RWPE1 (cell line): ENCODE measurements around the gene KATNAL2.

Source experiments
- CTCF ChIA-PET: fragments of 350-600 bp; sonication (Branson Sonifier 250); formaldehyde crosslinking; extraction: SDS; loops from one replicate; lab custom pipeline; 2021; lab: Yijun Ruan, JAX
- POLR2A ChIA-PET: fragments of 400-600 bp; formaldehyde crosslinking; extraction: SDS; loops from one replicate; lab custom pipeline; 2020; ENCODE audit warnings: antibody characterized with exemption; ENCODE audit not compliant: low non-redundant PET; lab: Yijun Ruan, JAX
- DNase-seq: peaks from one replicate; pipeline ENCODE4 v3.0.0; 2012; ENCODE audit warnings: low spot score
- H3K27ac ChIP-seq: fragments of 450-650 bp; 2 replicates; pipeline ENCODE4 v1.5.1; 2017
- CTCF ChIP-seq: fragments of 450-650 bp; conservative IDR thresholded peaks from 2 replicates; pipeline ENCODE4 v1.5.1; 2017; ENCODE audit warnings: low read depth, mild to moderate bottlenecking

KATNAL2 gene

GRCh38 chr18:47118981-47119380 lies 201.6 kb downstream of the KATNAL2 start:
- POLR2A ChIA-PET: no interaction called here
- no peak overlapping the region for H3K27ac ChIP-seq
- CTCF ChIA-PET: interaction anchor here (1.5 kb wide), 1 partner anchor 637 kb away, joined by 3 read pairs; no protein-coding TSS in a partner anchor
- DNase-seq: no peak
- no peak for TF ChIP-seq CTCF

GRCh38 chr18:47120428-47120827 lies 203.0 kb downstream of the KATNAL2 start:
- DNase-seq: no peak
- H3K27ac ChIP-seq: no peak overlapping the region
- ChIA-PET POLR2A (no interaction called here), CTCF (interaction anchor here (0.6 to 1.5 kb wide), 3 partner anchors 12 to 636 kb away, joined by 3 to 5 read pairs (median 3); no protein-coding TSS in a partner anchor)
- no peak for TF ChIP-seq CTCF

GRCh38 chr18:47121146-47121545 lies 203.7 kb downstream of the KATNAL2 start:
- POLR2A ChIA-PET: no interaction called here
- CTCF ChIA-PET: interaction anchor here (0.6 kb wide), 1 partner anchor 13 kb away, joined by 5 read pairs; no protein-coding TSS in a partner anchor

GRCh38 chr18:47141289-47141688 lies 223.9 kb downstream of the KATNAL2 start:
- DNase-seq: no peak
- POLR2A ChIA-PET: no interaction called here
- no peak overlapping the region for H3K27ac ChIP-seq
- CTCF ChIA-PET: no interaction called here
- TF ChIP-seq CTCF: no peak

More at GRCh38 chr18:47121146-47121545, 203.7 kb downstream of the KATNAL2 start:
- H3K27ac ChIP-seq: no peak overlapping the region
- no peak for TF ChIP-seq CTCF
- DNase-seq: no peak

GRCh38 chr18:47143153-47143552 lies 225.8 kb downstream of the KATNAL2 start:
- no peak for DNase-seq
- no peak overlapping the region for H3K27ac ChIP-seq
- no peak for TF ChIP-seq CTCF
- CTCF ChIA-PET: no interaction called here
- POLR2A ChIA-PET: no interaction called here

- ChIA-PET CTCF (no interaction called here), POLR2A (no interaction called here)
- no peak for TF ChIP-seq CTCF
- no peak for DNase-seq
- H3K27ac ChIP-seq: no peak overlapping the region
Measured at GRCh38 chr18:47143899-47144485, 226.6 kb downstream of the KATNAL2 start.
